Natural killer cell treated with Interleukin-12 subunit alpha and Interleukin-12 subunit beta and Interleukin-15 and Interleukin-18, amount 100 ng/mL, for 72 hours (primary cell): ENCODE data around the gene GALNT2. TPM values are rescaled to one million over a fixed set of nuclear protein-coding genes. Genes with fewer than 3 reads are reported as not detected.

Experiments
- ATAC-seq, 2 donors: fragments of 150-1000 bp; cut with Tn5 transposase in 1 of 2; sonication (Bioruptor Pico), chemical (Tn5 transposase) in 1 of 2; 2 replicates each; pipeline ENCODE4 v1.10.0; 2021
- DNase-seq: peaks from one replicate; pipeline ENCODE4 v3.0.0; 2022; ENCODE audit warnings: low spot score
- H3K27ac Mint-ChIP-seq, 2 donors: 1 replicate in 1 of 2; 2 replicates in 1 of 2; pipeline ENCODE4 v1.8.0; 2022; ENCODE audit warnings: mixed read lengths in 2 of 2, mild to moderate bottlenecking in 1 of 2, moderate library complexity in 1 of 2
- H3K27me3 Mint-ChIP-seq, 2 donors: 1 replicate in 1 of 2; 2 replicates in 1 of 2; pipeline ENCODE4 v1.8.0; 2022; ENCODE audit warnings: mixed read lengths in 2 of 2
- H3K36me3 Mint-ChIP-seq: one replicate; pipeline ENCODE4 v1.8.0; 2022; ENCODE audit warnings: mixed read lengths
- H3K4me1 Mint-ChIP-seq, 2 donors: 1 replicate in 1 of 2; 2 replicates in 1 of 2; pipeline ENCODE4 v1.8.0; 2022; ENCODE audit warnings: low read depth in 2 of 2, mixed read lengths in 2 of 2, mild to moderate bottlenecking in 1 of 2
- H3K4me3 Mint-ChIP-seq: one replicate; pipeline ENCODE4 v1.8.0; 2022; ENCODE audit warnings: mixed read lengths
- H3K9me3 Mint-ChIP-seq: 2 replicates; pipeline ENCODE4 v1.8.0; 2022; ENCODE audit warnings: mixed read lengths
- total RNA-seq, 2 donors: library from RNA; stranded (reverse); gene quantifications; one replicate each; pipeline ENCODE4 v1.2.3, GENCODE V29; 2022

The GALNT2 gene
- total RNA-seq, 2 donors from 2014 or later = 37.7 to 51.5 TPM

- Mint-ChIP-seq H3K9me3 (no peaks in the 10 kb centered on the region), H3K4me1 (peaks cover 73 to 81% of the 10 kb centered on the region in 2 donors), H3K27me3 (no peaks in the 10 kb centered on the region), H3K27ac (peak overlapping the region; percentile 65 to 87), H3K4me3 (peak overlapping the region; percentile 69), H3K36me3 (peaks cover 6% of the 10 kb centered on the region)
- DNase-seq = no peak
- ATAC-seq = peak; percentile 81 to 90
These were observed 56.5 kb downstream of the GALNT2 start for GRCh38 chr1:230123280-230124185.

GRCh38 chr1:230124186-230125128 is 57.4 kb downstream of the GALNT2 start:
- ATAC-seq (peak; percentile 34 to 61), DNase-seq (no peak)
- no peaks in the 10 kb centered on the region for H3K27me3 Mint-ChIP-seq
- H3K36me3 Mint-ChIP-seq = peaks cover 6% of the 10 kb centered on the region
- peaks cover 70 to 80% of the 10 kb centered on the region in 2 donors for H3K4me1 Mint-ChIP-seq
- peak overlapping the region; percentile 65 to 87 for H3K27ac Mint-ChIP-seq
- H3K9me3 Mint-ChIP-seq = no peaks in the 10 kb centered on the region
- peak overlapping the region; percentile 69 for H3K4me3 Mint-ChIP-seq

GRCh38 chr1:230125141-230125540 is 58.1 kb downstream of the GALNT2 start:
- no peak for DNase-seq
- Mint-ChIP-seq H3K36me3 (peaks cover 6% of the 10 kb centered on the region), H3K4me3 (peak overlapping the region; percentile 69), H3K27me3 (no peaks in the 10 kb centered on the region), H3K4me1 (peaks cover 71 to 82% of the 10 kb centered on the region in 2 donors), H3K27ac (peak overlapping the region; percentile 65 to 87), H3K9me3 (no peaks in the 10 kb centered on the region)
- ATAC-seq = no peak

- H3K27me3 Mint-ChIP-seq = no peaks in the 10 kb centered on the region
- peaks cover 3% of the 10 kb centered on the region for H3K36me3 Mint-ChIP-seq
- no peaks in the 10 kb centered on the region for H3K9me3 Mint-ChIP-seq
- DNase-seq = no peak
- H3K4me3 Mint-ChIP-seq = peak overlapping the region; percentile 69
- H3K4me1 Mint-ChIP-seq = peaks cover 67 to 77% of the 10 kb centered on the region in 2 donors
- H3K27ac Mint-ChIP-seq = peak overlapping the region; percentile 65 to 87
- ATAC-seq = peak; percentile 6 to 69
These were observed 58.8 kb downstream of the GALNT2 start for GRCh38 chr1:230125640-230126528.

- no peaks in the 10 kb centered on the region for H3K27me3 Mint-ChIP-seq
- peak overlapping the region; percentile 65 to 87 for H3K27ac Mint-ChIP-seq
- peak overlapping the region; percentile 69 for H3K4me3 Mint-ChIP-seq
- no peaks in the 10 kb centered on the region for H3K9me3 Mint-ChIP-seq
- H3K36me3 Mint-ChIP-seq = no peaks in the 10 kb centered on the region
- peaks cover 63 to 70% of the 10 kb centered on the region in 2 donors for H3K4me1 Mint-ChIP-seq
- peak in 1 of 2 donors; percentile 1 for ATAC-seq
- no peak for DNase-seq
These were observed 59.6 kb downstream of the GALNT2 start for GRCh38 chr1:230126529-230127104.

GRCh38 chr1:230127105-230128054 is 60.3 kb downstream of the GALNT2 start:
- Mint-ChIP-seq H3K36me3 (no peaks in the 10 kb centered on the region), H3K9me3 (no peaks in the 10 kb centered on the region)

GRCh38 chr1:230128569-230129285 is 61.7 kb downstream of the GALNT2 start:
- Mint-ChIP-seq H3K27me3 (no peaks in the 10 kb centered on the region), H3K27ac (peak overlapping the region in 1 of 2 donors; percentile 61), H3K4me1 (peaks cover 59 to 71% of the 10 kb centered on the region in 2 donors), H3K36me3 (no peaks in the 10 kb centered on the region), H3K4me3 (no peak overlapping the region), H3K9me3 (no peaks in the 10 kb centered on the region)
- DNase-seq (no peak), ATAC-seq (no peak)

More at GRCh38 chr1:230127105-230128054, 60.3 kb downstream of the GALNT2 start:
- Mint-ChIP-seq H3K27ac (peak overlapping the region; percentile 40 to 61), H3K27me3 (no peaks in the 10 kb centered on the region), H3K4me3 (peak overlapping the region; percentile 69), H3K4me1 (peaks cover 65 to 75% of the 10 kb centered on the region in 2 donors)
- DNase-seq (peak; percentile 69), ATAC-seq (peak; percentile 57 to 72)

GRCh38 chr1:230129341-230129740 is 62.3 kb downstream of the GALNT2 start:
- no peak overlapping the region for H3K4me3 Mint-ChIP-seq
- H3K9me3 Mint-ChIP-seq = no peaks in the 10 kb centered on the region
- H3K27me3 Mint-ChIP-seq = no peaks in the 10 kb centered on the region
- ATAC-seq (no peak), DNase-seq (no peak)
- H3K27ac Mint-ChIP-seq = peak overlapping the region in 1 of 2 donors; percentile 61
- H3K36me3 Mint-ChIP-seq = no peaks in the 10 kb centered on the region
- H3K4me1 Mint-ChIP-seq = peaks cover 53 to 70% of the 10 kb centered on the region in 2 donors

GRCh38 chr1:230130172-230130944 is 63.3 kb downstream of the GALNT2 start:
- no peak overlapping the region for H3K27ac Mint-ChIP-seq
- no peak for DNase-seq
- H3K4me1 Mint-ChIP-seq = peaks cover 43 to 65% of the 10 kb centered on the region in 2 donors
- no peak overlapping the region for H3K4me3 Mint-ChIP-seq
- no peaks in the 10 kb centered on the region for H3K27me3 Mint-ChIP-seq
- no peaks in the 10 kb centered on the region for H3K36me3 Mint-ChIP-seq
- no peaks in the 10 kb centered on the region for H3K9me3 Mint-ChIP-seq
- ATAC-seq = no peak

GRCh38 chr1:230131457-230131856 is 64.4 kb downstream of the GALNT2 start:
- Mint-ChIP-seq H3K4me1 (peaks cover 32 to 54% of the 10 kb centered on the region in 2 donors), H3K27me3 (no peaks in the 10 kb centered on the region), H3K4me3 (no peak overlapping the region), H3K36me3 (no peaks in the 10 kb centered on the region), H3K27ac (peak overlapping the region in 1 of 2 donors; percentile 76), H3K9me3 (no peaks in the 10 kb centered on the region)
- ATAC-seq = no peak
- no peak for DNase-seq

- H3K4me3 Mint-ChIP-seq = no peak overlapping the region
- H3K9me3 Mint-ChIP-seq = no peaks in the 10 kb centered on the region
- DNase-seq (no peak), ATAC-seq (no peak)
- H3K4me1 Mint-ChIP-seq = peaks cover 25 to 44% of the 10 kb centered on the region in 2 donors
- peak overlapping the region in 1 of 2 donors; percentile 74 for H3K27ac Mint-ChIP-seq
- H3K36me3 Mint-ChIP-seq = no peaks in the 10 kb centered on the region
- no peaks in the 10 kb centered on the region for H3K27me3 Mint-ChIP-seq
These were observed 65.7 kb downstream of the GALNT2 start for GRCh38 chr1:230132758-230133157.
